K562 (cell line): Measurements from ENCODE around the gene RGS12. TPM values are rescaled to one million over a fixed set of nuclear protein-coding genes. Genes with fewer than 3 reads are reported as not detected.

Experiments used
- ATAC-seq: fragments of 200-7000 bp; cut with Tn5 transposase; 3 replicates; pipeline ENCODE4 v1.9.1; 2020; ENCODE audit warnings: moderate library complexity
- BruUV-seq: library from RNA; stranded (reverse); fragments of 400-500 nt; replicated peaks from 2 replicates; lab custom pipeline; 2021; lab: Mats Ljungman, UMichigan
- CTCF ChIA-PET: fragments of 300-600 bp; formaldehyde crosslinking; extraction: SDS; loops from one replicate; lab custom pipeline; 2021; ENCODE audit warnings: low intra/inter-chr PET ratio; lab: Yijun Ruan, JAX
- POLR2A ChIA-PET: fragments of 300-600, 350-650 bp; sonication (Branson Sonifier 250); formaldehyde crosslinking; extraction: SDS; loops from one replicate; lab custom pipeline; 2021; ENCODE audit warnings: antibody characterized with exemption, inconsistent platforms; lab: Yijun Ruan, JAX
- DNase-seq, 4 experiments: peaks; one replicate each; pipeline versions ENCODE4 v3.0.0 to v3.0.0-alpha.2; 2011 to 2018; ENCODE audit warnings: low spot score in 3 of 4, mixed read lengths in 3 of 4; ENCODE audit errors: extremely low read depth in 1 of 4
- FAIRE-seq: peaks from 2 replicates; lab custom pipeline; 2011; peaks lifted over from hg19 to GRCh38; lab: Jason Lieb, UNC
- H2AFZ ChIP-seq: 2 replicates; pipeline ENCODE4 v1.6.0; 2011; ENCODE audit warnings: low read depth, low read length, control low read depth, inconsistent platforms
- H3K27ac ChIP-seq: fragments of 200-600 bp; 3 replicates; pipeline ENCODE4 v1.8.0; 2011; ENCODE audit warnings: low read depth, mild to moderate bottlenecking, control low read depth, inconsistent platforms, low read length, moderate library complexity, mixed read lengths; ENCODE audit errors: extremely low read depth
- H3K27me3 ChIP-seq, 2 experiments: fragments of 300-600 bp in 1 of 2; 2 replicates in 1 of 2; 3 replicates in 1 of 2; pipeline versions ENCODE4 v1.6.0 to v1.8.0; 2011; ENCODE audit warnings: inconsistent platforms in 2 of 2, low read length in 2 of 2, mild to moderate bottlenecking in 1 of 2, mixed read lengths in 1 of 2, moderate library complexity in 1 of 2; ENCODE audit not compliant: control insufficient read depth in 2 of 2, insufficient read depth in 2 of 2
- H3K36me3 ChIP-seq: fragments of 300-600 bp; 3 replicates; pipeline ENCODE4 v1.8.0; 2011; ENCODE audit warnings: mild to moderate bottlenecking, low read length, inconsistent platforms; ENCODE audit not compliant: control insufficient read depth, insufficient read depth
- H3K4me1 ChIP-seq, 2 experiments: fragments of 200-600 bp in 1 of 2; replicated peaks in 1 of 2; 2 replicates in 1 of 2; 3 replicates in 1 of 2; pipeline versions ENCODE4 v1.5.1 to v1.8.0; 2011; ENCODE audit warnings: inconsistent platforms in 2 of 2, low read length in 2 of 2, mild to moderate bottlenecking in 1 of 2, mixed read lengths in 1 of 2, moderate library complexity in 1 of 2; ENCODE audit not compliant: control insufficient read depth in 2 of 2, insufficient read depth in 2 of 2
- H3K4me2 ChIP-seq: 2 replicates; pipeline ENCODE4 v1.6.1; 2011; ENCODE audit warnings: low read length, control low read depth, inconsistent platforms, mixed read lengths; ENCODE audit not compliant: insufficient read depth
- H3K4me3 ChIP-seq: fragments of 200-600 bp; sonication (generic), shearing (Covaris generic); 2 replicates; pipeline ENCODE4 v1.5.1; 2016; ENCODE audit warnings: control low read depth, inconsistent platforms
- H3K79me2 ChIP-seq: fragments of 200-600 bp; 3 replicates; pipeline ENCODE4 v1.8.0; 2011; ENCODE audit warnings: low read length, inconsistent platforms; ENCODE audit not compliant: control insufficient read depth, insufficient read depth
- H3K9ac ChIP-seq, 2 experiments: 2 replicates each; pipeline versions ENCODE4 v1.6.0 to v1.6.1; 2011; ENCODE audit warnings: low read depth in 2 of 2, low read length in 2 of 2, control low read depth in 1 of 2, inconsistent platforms in 1 of 2, mild to moderate bottlenecking in 1 of 2, mixed read lengths in 1 of 2; ENCODE audit not compliant: insufficient read depth in 1 of 2
- H3K9me1 ChIP-seq: one replicate; pipeline ENCODE4 v1.6.0; 2011; ENCODE audit warnings: inconsistent platforms, mild to moderate bottlenecking, low read length, moderate library complexity; ENCODE audit not compliant: control insufficient read depth, insufficient read depth
- H3K9me3 ChIP-seq: replicated peaks from 2 replicates; pipeline ENCODE4 v1.5.1; 2011; ENCODE audit warnings: low read depth, low read length, inconsistent platforms; ENCODE audit not compliant: control insufficient read depth, insufficient read depth
- H4K20me1 ChIP-seq: replicated peaks from 2 replicates; pipeline ENCODE4 v1.6.1; 2011; ENCODE audit warnings: low read length, inconsistent platforms, mixed read lengths; ENCODE audit not compliant: control insufficient read depth, insufficient read depth
- CCNT2 ChIP-seq: IDR thresholded peaks from 2 replicates; pipeline ENCODE4 v1.6.1; 2011; ENCODE audit warnings: borderline replicate concordance, low read depth, mild to moderate bottlenecking, moderate library complexity, mixed read lengths, low read length; ENCODE audit not compliant: insufficient read length; ENCODE audit errors: extremely low read depth
- FOXJ3 ChIP-seq: sonication (generic); formaldehyde crosslinking; IDR thresholded peaks from 2 replicates; pipeline ENCODE4 v1.4.0; 2020; ENCODE audit warnings: mild to moderate bottlenecking, missing genetic modification reagents
- NR1H2 ChIP-seq: sonication (generic); formaldehyde crosslinking; IDR thresholded peaks from 2 replicates; pipeline ENCODE4 v1.4.0; 2020; ENCODE audit warnings: mild to moderate bottlenecking, missing genetic modification reagents
- RFX1 ChIP-seq: fragments of 450-650 bp; IDR thresholded peaks from 2 replicates; pipeline ENCODE4 v1.6.1; 2016; ENCODE audit warnings: mild to moderate bottlenecking, moderate library complexity
- SREBF2 ChIP-seq: sonication (generic); formaldehyde crosslinking; IDR thresholded peaks from 2 replicates; pipeline ENCODE4 v1.4.0; 2020; ENCODE audit warnings: mild to moderate bottlenecking, missing genetic modification reagents
- TAF9B ChIP-seq: fragments of 450-650 bp; IDR thresholded peaks from 2 replicates; pipeline ENCODE4 v1.6.1; 2018; ENCODE audit warnings: mild to moderate bottlenecking; ENCODE audit not compliant: partially characterized antibody
- TAL1 ChIP-seq: fragments of 450-650 bp; IDR thresholded peaks from 2 replicates; pipeline ENCODE4 v1.6.1; 2016; ENCODE audit warnings: mild to moderate bottlenecking
- TARDBP ChIP-seq: fragments of 450-650 bp; IDR thresholded peaks from 2 replicates; pipeline ENCODE4 v1.6.1; 2016
- TEAD1 ChIP-seq, 2 experiments: fragments of 450-650 bp in 1 of 2; sonication (generic) in 1 of 2; formaldehyde crosslinking; IDR thresholded peaks; 2 replicates each; pipeline versions ENCODE4 v1.4.0 to v1.8.0; 2020 to 2022; ENCODE audit warnings: mild to moderate bottlenecking in 2 of 2, missing genetic modification reagents in 1 of 2
- TEAD2 ChIP-seq: fragments of 450-650 bp; IDR thresholded peaks from 2 replicates; pipeline ENCODE4 v1.6.1; 2016; ENCODE audit warnings: missing genetic modification characterization, control low read depth, missing compliant biosample characterization
- ZBTB49 ChIP-seq: sonication (generic); formaldehyde crosslinking; IDR thresholded peaks from 2 replicates; pipeline ENCODE4 v1.8.0; 2022; ENCODE audit warnings: missing genetic modification reagents, mild to moderate bottlenecking, borderline replicate concordance
- WGBS: fragments of 100-300 bp; shearing (Covaris generic); methylation state at CpG from one replicate; pipeline ENCODE4 v1.1.6; 2016; ENCODE audit warnings: low coverage, mixed read lengths; ENCODE audit not compliant: insufficient coverage; ENCODE audit errors: missing lambda C conversion rate; 5-methylcytosine and 5-hydroxymethylcytosine counted together
- in situ Hi-C: fragments of 300-500 bp; cut with MboI; formaldehyde crosslinking; loops from 4 replicates; pipeline ENCODE4 v1.15.0; 2018; ENCODE audit warnings: inconsistent platforms, mixed read lengths
- intact Hi-C: fragments of 100-400 bp; cut with micrococcal nuclease; formaldehyde crosslinking; loops from 2 replicates; pipeline ENCODE4 v1.14.2; 2022
- polyA plus RNA-seq, 8 experiments: library from polyadenylated mRNA; depleted of rRNA in 4 of 8; stranded (reverse) in 5 of 8; unstranded in 3 of 8; fragments of >200 nt; fragmentation: Nextera tagmentation in 2 of 8; fragmentation: Illumina TruSeq in 1 of 8; extraction: Ambion mirVana in 2 of 8; extraction: Trizol in 1 of 8; gene quantifications; 2 replicates each; pipeline versions ENCODE4 v1.2.1 to v1.2.3, GENCODE V29; 2011 to 2014; ENCODE audit warnings: inconsistent platforms in 1 of 8, missing spikeins in 1 of 8
- total RNA-seq, 7 experiments: library from RNA; depleted of rRNA in 6 of 7; stranded (reverse); fragments of >200 nt in 6 of 7; fragmentation: Illumina TruSeq in 2 of 7; extraction: Trizol in 2 of 7; gene quantifications; 2 replicates each; pipeline versions ENCODE4 v1.2.1 to v1.2.3, GENCODE V29; 2011 to 2021; ENCODE audit warnings: low replicate concordance in 1 of 7
- TF ChIP-seq, protein P1 (sequence below): fragments of 450-650 bp; IDR thresholded peaks from 2 replicates; pipeline ENCODE4 v1.6.1; 2016; ENCODE audit warnings: low read depth

The RGS12 gene
- total and polyA plus RNA-seq, 9 of the 15 experiments (the other 6 are each of a cell fraction or from before 2014, with no cell fraction given): 0.30 to 8.8 (median 5.5) TPM

GRCh38 chr4:3312362-3312761, 19.5 kb downstream of the RGS12 start (continued):
- TF ChIP-seq TEAD2 (tag): no peak
- TF ChIP-seq NR1H2 (CRISPR knock-in tag): no peak
- no peak for TF ChIP-seq FOXJ3 (CRISPR knock-in tag)
- TF ChIP-seq RFX1: no peak

GRCh38 chr4:3313139-3313538, 20.3 kb downstream of the RGS12 start:
- Histone ChIP-seq H3K36me3 (no peaks in the 10 kb centered on the region), H3K4me2 (no peak overlapping the region), H3K27me3 (peaks cover 0 to 20% of the 10 kb centered on the region in 2 experiments; a peak in 3 of 5 replicates), H3K4me1 (peaks cover 0 to 13% of the 10 kb centered on the region in 2 experiments; a peak in 1 of 5 replicates), H3K4me3 (no peak overlapping the region), H4K20me1 (peaks cover 31% of the 10 kb centered on the region), H2AFZ (no peak overlapping the region), H3K27ac (no peak overlapping the region), H3K9ac (no peak overlapping the region), H3K79me2 (no peaks in the 10 kb centered on the region), H3K9me1 (no peaks in the 10 kb centered on the region), H3K9me3 (no peaks in the 10 kb centered on the region)
- DNase-seq: no peak
- in situ Hi-C loops (no loop called here), intact Hi-C loops (no loop called here)
- BruUV-seq: no TSS peak
- no peak for FAIRE-seq
- CTCF ChIA-PET: no interaction called here
- POLR2A ChIA-PET: interaction anchor here (0.9 to 2.1 kb wide), 2 partner anchors 8 to 200 kb away, joined by 3 to 10 read pairs; no protein-coding TSS in a partner anchor
- 42% methylated on average over 9 of the region's 9 CpGs for WGBS
- no peak for ATAC-seq
- TF ChIP-seq TAF9B (no peak), TARDBP (no peak), CCNT2 (no peak), TAL1 (no peak), ZBTB49 (CRISPR knock-in tag) (no peak), SREBF2 (CRISPR knock-in tag) (no peak), TEAD1 (CRISPR knock-in tag; IDR thresholded peaks at IDR 0.05) (no peak)
- TF ChIP-seq, protein P1, sequence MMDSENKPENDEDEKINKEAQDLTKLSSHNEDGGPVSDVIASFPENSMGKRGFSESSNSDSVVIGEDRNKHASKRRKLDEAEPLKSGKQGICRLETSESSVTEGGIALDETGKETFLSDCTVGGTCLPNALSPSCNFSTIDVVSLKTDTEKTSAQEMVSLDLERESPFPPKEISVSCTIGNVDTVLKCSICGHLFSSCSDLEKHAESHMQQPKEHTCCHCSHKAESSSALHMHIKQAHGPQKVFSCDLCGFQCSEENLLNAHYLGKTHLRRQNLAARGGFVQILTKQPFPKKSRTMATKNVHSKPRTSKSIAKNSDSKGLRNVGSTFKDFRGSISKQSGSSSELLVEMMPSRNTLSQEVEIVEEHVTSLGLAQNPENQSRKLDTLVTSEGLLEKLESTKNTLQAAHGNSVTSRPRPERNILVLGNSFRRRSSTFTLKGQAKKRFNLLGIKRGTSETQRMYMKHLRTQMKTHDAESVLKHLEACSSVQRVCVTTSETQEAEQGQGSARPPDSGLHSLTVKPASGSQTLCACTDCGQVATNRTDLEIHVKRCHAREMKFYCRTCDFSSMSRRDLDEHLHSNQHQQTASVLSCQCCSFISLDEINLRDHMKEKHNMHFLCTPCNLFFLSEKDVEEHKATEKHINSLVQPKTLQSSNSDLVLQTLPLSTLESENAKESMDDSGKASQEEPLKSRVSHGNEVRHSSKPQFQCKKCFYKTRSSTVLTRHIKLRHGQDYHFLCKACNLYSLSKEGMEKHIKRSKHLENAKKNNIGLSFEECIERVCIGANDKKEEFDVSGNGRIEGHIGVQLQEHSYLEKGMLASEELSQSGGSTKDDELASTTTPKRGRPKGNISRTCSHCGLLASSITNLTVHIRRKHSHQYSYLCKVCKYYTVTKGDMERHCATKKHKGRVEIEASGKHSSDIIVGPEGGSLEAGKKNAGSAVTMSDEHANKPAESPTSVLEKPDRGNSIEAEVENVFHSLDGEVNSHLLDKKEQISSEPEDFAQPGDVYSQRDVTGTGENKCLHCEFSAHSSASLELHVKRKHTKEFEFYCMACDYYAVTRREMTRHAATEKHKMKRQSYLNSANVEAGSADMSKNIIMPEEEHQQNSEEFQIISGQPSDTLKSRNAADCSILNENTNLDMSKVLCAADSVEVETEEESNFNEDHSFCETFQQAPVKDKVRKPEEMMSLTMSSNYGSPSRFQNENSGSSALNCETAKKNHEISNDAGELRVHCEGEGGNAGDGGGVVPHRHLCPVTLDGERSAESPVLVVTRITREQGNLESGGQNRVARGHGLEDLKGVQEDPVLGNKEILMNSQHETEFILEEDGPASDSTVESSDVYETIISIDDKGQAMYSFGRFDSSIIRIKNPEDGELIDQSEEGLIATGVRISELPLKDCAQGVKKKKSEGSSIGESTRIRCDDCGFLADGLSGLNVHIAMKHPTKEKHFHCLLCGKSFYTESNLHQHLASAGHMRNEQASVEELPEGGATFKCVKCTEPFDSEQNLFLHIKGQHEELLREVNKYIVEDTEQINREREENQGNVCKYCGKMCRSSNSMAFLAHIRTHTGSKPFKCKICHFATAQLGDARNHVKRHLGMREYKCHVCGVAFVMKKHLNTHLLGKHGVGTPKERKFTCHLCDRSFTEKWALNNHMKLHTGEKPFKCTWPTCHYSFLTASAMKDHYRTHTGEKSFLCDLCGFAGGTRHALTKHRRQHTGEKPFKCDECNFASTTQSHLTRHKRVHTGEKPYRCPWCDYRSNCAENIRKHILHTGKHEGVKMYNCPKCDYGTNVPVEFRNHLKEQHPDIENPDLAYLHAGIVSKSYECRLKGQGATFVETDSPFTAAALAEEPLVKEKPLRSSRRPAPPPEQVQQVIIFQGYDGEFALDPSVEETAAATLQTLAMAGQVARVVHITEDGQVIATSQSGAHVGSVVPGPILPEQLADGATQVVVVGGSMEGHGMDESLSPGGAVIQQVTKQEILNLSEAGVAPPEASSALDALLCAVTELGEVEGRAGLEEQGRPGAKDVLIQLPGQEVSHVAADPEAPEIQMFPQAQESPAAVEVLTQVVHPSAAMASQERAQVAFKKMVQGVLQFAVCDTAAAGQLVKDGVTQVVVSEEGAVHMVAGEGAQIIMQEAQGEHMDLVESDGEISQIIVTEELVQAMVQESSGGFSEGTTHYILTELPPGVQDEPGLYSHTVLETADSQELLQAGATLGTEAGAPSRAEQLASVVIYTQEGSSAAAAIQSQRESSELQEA: no peak
